GM19463 (cell line): ENCODE data around the gene IRF2.

ENCODE experiments used
- ATAC-seq: cut with Tn5 transposase; IDR thresholded peaks from one replicate; pipeline ENCODE4 v1.9.1; 2021; ENCODE audit warnings: mild to moderate bottlenecking, moderate library complexity; ENCODE audit not compliant: unreplicated experiment

Gene IRF2

DNA sequence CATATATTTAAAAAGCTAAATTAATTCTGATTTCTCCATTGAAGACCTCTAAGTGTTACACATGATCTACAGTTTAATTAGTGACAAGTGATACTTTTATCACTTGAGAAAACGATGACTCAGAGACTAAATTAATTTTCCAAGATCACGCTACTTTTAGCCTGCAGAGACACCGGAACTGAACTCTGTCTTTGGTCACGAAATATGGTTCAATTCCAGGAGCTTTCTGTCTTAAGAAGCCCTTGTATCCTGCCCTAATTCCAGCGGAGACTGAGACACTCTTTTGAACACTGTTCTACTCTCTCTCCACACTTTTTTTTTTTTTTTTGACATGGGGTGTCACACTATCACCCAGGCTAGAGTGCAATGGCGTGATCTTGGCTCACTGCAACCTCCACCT lies 63.6 kb downstream of the IRF2 start:
- no peak for ATAC-seq

DNA sequence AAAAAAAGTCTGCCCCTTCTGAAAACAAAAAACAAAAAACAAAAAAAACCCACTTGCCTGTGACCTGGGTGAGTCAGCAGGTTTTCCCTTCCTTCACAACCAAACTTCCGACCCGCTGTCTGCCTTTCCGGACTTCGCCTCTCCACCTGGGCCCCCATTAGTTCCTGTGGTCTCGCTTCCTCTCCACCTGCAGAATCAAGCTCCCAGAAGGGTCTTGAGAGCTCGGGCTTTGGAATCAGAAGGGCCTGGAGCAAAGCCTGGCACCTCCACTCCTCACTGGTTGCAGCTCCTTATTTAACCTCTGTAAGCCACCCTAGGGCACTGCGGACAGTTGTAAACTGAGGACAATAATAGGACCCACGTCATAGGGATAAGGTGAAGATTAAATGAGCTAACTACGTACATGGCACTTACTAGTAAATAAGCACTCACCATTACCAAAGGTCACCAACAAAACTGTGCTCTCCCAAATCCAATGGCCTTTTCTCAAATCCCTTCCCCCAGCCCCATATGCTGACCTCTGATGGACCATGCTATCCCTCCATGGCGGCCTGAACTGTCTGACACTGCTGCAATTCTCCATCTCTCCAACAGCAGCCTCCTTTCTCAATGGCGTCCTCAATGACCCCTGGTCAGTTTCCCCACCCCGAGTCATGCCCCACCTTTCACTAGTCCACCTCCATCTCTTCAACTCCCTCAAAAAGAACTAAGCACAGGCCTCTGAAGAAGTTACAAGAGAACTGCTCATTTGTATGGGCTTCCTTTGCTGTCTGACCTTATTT lies 64.2 kb downstream of the IRF2 start:
- ATAC-seq, result peak; percentile 49

DNA sequence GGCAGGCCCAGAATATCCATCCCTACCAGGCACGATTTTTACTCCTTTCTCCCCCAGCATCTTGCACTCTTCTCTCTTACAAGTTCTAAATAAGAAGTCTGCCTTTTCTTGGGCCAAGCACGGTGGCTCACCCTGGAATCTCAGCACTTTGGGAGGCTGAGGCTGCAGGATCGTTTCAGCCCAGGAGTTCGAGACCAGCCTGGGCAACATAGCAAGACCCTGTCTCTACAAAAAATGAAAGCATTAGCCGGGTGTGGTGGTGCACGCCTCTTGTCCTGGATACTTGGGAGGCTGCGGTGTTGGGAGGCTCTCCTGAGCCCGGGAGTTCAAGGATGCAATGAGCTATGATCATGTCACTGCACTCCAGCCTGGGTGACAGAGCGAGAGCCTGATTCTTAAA lies 64.8 kb downstream of the IRF2 start:
- ATAC-seq, result no peak

DNA sequence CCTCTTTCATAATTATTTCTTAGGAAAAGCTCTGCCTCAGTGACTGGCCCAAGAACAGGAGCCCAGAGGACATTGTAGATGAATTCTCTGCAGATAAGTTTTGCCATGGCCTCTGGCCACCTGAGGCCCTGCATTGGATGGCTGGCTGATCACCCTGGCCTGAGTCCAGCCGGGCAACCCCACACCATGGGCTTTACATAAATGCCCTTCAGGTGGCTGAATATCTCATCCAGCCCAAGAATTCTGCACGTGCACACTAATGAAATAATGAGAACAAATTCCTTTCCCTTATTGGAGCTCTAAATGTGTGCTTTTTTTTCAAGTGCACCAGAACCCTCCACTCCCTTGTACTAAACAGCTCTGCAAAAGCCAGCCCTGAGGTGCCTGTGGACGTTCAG lies 65.7 kb downstream of the IRF2 start:
- no peak for ATAC-seq

DNA sequence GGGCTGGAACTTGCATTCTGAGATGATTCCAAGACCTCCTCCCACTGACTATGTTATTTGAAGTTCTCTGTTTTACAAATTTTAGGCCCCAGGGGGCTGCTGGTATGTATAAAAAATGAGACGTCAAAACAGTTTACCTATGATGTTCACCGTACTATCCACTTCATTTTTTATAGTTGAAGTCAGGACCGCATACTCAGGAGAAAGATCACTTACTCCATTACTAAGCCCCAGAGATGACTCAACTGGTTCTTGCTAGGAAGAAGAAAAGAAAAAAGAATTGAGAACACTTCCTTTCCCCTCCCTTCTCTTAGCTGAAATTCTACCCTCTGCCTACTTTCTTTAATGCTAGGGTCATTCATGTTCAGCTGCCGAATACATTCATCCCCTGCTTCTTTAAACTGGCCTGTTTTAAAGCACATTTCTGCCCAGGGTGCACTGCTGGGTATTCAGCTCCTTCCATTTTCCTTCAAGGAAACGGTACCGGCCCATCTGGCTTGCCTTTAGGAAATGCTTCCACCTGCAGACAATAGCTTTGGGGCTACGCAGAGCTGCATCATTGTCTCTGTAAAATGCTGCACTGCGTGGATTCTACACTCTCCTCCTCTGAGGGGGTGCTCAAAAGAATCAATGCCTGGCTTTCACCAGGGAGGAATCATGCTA lies 66.2 kb downstream of the IRF2 start:
- ATAC-seq, result no peak

DNA sequence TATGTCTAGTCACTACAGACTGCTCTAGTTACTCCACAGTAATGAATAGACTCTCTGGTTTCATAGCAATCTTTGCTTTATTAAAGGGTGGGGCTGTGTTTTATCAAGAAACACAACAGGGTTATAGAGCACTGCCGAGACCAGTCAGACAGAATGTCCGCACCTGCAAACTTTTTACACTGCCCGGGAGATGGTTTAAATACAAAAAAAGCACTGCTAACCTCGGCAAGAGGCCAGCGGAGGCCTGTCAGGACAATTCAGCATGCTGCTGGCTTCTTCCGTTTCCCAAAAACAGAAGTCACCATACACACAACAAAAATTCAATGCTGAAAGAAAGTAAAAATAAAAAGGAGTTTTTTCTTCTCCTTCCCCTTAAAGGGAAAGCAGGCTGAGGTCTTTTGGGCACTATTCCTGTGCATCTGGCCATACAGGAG lies 67.4 kb downstream of the IRF2 start:
- ATAC-seq, result no peak

DNA sequence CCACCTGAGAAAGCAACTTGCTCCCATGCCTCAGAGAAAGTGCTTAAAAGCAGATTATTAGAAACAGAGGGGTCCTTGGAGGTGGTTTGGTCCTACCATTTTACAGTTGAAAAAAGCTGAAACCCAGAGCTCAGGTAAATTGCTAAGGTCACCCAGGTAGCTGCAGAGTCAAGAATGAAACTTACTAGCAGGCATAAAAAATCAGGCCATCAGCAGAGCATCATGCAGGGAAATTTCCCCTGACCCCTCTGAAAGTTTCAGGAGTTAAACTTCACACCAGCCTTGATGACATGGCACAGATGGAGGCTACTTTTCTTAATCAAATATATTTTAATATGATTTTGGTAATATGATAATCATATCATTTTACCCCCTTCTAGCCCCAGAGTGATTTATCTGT lies 70.3 kb downstream of the IRF2 start:
- no peak for ATAC-seq

DNA sequence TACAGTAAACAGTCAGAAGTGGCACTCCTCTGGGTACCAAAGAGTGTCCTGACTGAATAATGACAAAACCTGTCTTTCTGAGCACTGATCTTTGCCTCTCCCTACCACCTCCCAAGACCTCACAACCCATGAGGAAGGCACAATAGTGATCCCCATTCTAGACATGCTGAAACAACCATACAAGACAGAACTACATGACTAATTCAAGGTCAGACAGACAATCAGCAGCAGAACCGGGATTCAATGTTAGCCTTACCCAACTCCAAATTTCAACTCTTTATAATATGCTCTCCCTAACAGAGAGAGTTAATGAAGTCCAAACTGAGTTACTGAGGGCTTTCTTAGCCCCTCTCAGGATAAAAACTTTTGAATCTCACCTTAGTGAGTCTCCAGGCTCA lies 71.0 kb downstream of the IRF2 start:
- peak; percentile 37 for ATAC-seq

DNA sequence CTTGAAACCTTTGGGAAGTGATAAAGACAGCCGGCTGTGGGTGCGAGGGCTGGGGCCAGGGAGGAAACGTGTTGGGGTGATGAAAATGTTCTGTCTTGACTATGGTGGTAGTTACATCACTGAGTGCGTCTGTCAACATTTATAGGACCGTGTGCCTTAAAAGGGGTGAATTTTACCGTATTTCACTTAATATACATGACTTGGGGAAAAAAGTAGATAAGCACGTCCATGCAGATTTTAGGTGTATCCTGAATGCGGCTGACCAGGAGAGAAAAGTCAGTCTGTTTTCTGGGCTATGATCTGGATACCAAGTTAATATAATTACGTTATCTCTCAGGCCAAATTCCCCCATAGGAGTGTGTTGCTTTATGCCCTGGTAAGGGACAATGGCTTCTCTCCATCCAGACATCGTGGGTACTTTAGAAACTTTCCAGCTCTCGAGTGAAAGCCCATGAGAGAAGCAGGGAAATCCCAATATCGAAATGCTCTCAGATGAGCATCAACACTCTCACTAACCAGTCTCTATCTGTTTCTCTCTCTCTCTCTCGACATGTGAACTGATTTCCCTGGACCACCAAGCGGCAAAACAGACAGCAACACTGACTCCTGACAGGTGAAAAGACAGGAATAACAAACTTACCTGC lies 71.5 kb downstream of the IRF2 start:
- ATAC-seq, result peak; percentile 77

DNA sequence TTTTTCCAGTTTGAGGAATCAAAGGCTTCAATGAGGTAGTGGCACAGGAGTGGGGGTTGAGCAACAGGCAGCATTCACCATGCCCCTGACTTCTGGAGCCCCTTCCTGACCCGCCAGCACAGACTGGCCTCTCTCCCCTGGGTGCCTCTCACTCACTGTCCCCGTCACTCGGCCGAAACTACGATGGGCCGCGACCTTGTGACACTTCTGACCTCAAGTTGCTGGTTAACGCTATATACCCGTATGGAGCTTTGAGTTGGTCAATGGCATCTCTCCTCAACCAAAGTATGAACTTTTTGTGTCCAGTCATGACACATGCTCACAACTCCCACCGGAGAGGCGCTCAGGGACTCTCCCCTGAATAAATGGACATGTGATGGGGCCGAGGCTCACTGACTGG lies 72.1 kb downstream of the IRF2 start:
- ATAC-seq, result no peak

DNA sequence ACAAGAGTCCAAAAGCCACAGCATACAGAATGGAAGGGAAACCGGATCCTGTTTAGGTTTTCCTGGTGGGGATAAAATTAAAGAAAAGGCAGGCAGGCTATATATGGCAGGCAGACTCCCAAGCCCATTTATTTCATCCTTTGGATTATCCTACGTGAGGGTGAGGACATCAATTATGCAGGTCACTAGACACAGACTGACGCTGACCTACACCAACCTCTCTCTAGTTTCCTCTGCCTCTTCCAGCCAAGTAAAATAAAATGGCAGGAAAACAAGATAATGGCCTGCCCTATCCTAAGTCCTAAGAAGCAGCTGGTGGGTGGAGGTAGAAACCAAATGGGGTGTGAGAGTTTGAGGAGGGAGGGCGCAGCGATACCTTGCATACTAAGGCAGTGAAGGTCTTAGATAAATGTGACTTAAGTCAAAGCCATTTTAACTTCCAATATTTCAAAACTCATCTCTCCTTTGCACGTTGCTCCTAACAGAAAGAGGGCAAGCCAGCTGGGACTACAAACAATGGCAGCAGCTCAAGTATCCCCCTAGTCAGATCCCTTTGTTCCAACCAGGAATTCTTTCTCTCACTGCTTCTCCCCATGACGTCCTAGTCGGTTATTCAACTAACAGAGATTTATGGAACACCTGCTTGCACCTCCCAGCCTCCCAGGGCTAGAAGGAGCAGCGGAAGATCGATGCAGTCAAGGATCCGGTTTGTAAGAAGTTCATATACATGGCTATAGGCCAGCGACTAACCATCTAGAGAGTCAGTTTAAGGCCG lies 72.8 kb downstream of the IRF2 start:
- ATAC-seq, result no peak

DNA sequence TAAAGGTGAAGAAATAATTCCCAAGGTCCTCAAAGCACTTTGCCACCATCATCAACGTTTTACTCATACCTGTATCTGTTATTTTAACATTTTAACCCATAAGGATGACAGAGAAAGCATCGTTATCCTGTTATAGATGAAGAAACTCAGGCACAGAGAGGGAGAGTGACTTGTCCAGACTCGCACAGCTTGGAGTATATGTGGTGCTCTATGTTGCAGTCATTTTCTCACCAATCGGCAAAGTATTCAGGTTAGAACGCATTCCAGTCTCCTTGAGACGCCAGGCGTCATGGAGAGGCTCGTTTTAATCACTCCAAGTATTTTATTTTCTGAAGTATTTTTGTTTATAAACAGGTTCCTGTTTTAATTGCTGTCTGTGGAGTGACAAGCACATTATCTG lies 73.5 kb downstream of the IRF2 start:
- ATAC-seq, result no peak

DNA sequence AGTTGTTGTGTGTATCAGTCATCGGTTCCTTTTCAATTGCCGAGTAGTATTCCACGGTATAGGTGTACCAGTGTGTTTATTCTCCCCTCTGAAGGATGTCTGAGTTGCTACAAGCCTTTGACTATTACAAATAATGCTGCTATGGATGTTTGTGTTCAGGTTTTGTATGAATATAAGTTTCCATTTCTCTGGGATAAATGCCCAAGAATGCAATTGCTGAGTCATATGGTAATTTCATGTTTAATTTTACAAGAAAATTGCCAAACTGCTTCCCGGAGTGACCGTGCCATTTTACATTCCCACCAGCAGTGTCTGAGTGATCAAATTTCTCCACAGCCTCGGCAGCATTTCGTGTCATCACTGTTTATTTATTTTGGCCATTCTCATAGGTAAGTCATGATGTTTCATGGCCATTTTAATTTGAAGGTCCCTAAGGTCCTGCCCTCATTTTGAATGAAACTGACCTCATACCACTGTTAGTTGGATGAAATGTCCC lies 73.9 kb downstream of the IRF2 start:
- ATAC-seq, result no peak

DNA sequence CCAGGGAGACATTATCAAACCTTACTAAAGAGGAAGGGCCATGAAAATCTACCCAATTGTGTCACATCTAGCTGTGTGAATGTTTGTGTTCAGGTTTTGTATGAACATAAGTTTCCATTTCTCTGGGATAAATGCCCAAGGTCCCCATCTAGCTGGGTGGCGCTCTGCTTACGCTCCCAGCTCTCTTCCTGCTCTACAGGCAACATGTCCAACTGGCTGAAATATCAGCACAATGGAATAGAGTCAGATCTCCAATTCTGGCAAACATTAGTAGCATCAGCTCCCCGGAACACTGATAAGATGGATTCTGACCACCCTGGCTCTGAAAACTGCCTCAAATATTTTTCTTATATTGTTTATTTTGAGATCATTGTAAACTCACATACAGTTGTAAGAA lies 74.8 kb downstream of the IRF2 start:
- no peak for ATAC-seq

DNA sequence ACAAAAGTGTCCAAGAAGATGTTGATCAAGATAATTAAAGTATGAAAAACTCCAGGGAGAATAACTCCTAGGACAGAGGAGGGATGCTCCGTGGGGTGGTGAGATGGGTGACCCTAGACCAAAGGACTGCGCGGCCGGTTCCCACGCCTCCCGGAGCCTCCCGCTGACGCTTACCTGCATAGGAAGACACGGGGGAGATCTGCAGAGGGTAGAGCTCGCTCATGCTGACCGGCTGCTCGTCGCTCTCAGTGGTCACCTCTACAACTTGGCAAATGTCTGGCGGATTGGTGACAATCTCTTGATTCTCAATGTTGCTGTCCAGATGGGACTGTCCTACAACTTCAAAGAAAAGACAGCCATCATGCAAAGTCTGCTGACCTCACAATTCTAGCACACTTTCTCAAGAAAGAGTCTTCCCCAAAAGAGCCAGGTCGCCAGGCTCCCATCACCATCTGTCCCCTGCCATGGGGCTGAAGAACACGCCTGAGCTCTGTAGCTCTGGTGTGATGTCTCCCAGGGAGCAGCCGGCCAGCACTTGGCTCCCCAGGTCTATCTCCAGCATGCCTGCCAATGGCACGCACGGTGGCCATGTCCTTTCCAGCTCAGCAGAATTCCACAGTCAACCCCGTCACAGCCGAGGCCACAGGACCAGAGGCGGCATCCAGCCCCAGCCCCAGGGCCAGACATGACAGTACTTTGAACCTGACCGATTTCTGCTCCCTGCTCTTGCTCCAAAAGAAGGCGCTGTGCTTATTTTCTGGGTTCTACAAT lies 75.4 kb downstream of the IRF2 start:
- no peak for ATAC-seq

DNA sequence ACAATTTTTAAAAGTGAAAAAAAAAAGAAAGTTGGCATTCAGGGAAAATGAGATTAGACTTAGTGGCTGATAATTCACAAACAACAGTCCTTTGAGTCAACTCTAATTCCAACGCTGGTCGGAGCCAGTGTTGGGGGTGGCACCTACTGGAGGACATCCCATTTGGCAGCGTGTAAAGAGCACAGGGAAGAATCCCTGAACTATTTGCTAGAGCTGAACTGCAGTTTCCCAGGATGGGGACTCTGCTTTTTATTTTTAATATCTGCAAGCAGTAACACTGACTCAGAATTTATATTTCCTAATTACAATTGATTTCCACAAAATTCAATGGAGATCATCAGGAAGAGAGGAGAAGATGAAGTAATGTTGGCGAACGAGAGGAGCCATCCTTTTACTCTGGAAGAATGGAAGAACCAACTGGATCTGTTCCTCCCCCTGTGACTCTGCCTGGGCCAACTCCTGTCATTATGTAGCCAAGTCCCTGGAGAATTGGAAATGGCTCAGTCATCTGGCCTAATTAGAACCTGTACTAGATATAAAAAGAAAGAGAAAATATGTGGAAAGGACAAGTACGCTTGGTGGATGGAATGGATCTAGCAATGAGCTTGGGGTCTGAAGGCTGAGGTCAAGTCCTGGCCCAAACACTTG lies 76.7 kb downstream of the IRF2 start:
- no peak for ATAC-seq

DNA sequence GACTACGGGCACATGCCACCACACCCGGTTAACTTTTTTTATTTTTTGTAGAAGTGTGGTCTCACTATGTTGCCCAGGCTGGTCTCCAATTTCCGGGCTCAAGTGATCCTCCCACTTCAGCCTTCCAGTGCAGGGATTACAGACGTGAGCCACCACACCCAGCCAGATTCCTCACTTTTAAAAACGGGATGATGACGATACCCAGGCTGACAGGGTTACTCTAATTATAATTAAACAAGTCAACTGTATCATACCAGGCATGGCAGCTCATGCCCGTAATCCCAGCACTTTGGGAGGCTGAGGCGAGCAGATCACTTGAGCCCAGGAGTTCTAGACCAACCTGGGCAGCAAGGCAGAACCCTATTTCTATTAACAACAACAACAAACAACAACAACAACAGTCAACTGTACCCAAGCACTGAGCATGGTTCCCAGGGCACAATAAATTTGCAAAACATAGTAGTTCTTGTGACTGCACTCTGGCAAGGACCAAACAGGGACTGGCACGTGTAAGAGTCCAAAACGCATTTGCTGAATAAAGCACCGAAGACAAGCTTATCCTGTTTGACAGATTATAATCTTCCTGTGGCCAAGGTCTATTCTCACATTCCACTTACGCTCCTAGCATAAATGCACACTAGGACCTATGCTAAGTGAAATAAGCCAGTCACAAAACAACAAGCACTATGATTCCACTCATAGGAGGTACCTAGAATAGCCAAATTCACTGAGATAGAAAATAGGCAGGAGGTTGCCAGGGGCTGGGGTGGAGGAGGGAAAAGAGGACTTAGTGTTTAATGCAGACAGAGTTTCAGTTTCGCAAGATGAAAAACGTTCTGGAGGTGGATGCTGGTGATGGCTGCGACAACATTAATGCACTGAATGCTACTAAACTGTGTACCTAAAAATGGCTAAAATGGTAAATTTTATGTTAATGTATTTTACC lies 77.5 kb downstream of the IRF2 start:
- no peak for ATAC-seq

DNA sequence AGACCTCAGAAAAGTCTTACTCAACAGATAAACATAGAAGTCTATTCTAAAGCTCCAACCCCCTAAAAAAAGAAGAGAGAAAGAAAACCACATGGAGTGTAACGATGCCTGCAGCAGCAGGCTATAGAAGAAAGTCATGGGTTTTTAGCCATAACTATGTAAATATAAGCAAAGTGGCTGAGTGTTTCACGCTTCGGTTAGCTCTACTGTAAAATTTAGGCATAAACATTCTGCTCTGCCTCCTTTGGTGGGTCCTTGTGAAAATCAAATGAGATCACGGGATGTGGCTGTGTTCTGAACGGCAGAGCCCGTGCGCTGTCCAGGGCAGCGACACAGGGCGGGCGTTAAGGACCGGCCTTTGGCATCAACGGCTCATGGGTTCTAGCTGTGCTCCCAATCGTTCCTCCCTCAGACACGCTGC lies 78.4 kb downstream of the IRF2 start:
- peak; percentile 83 for ATAC-seq

DNA sequence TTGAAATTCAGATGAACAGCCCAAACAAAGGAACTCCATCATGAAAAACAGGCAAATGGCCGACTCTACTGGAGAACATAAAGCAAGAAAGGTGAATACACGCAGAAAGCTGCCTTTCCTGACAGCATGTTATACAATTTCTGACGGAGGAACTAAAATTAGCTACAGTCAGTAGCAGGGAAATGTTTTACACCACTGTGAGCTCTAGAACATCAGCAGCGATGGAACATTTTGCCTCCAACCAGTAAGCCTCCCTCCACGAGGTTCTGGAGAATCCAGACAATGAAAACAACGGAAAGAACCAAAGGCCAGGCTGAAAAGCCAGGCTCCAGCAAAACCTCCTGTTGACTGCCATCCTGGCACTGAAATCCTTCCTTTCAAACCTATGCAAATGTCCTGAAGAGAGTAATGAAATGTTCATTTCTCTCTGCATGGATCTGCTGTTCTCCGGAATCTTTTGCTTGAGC lies 78.9 kb downstream of the IRF2 start:
- no peak for ATAC-seq
